IPS DF 4.7 (cell line): ENCODE results near the gene IFT25.
"Not testable (repeated sequence)": the region's sequence is repeated elsewhere in the genome, so short reads cannot be mapped to it uniquely, and the experiment has no call there.

ENCODE experiments used
- DNase-seq: peaks from one replicate; pipeline ENCODE4 v3.0.0-alpha.2; 2013; ENCODE audit warnings: low spot score; ENCODE audit errors: extremely low read depth

Gene IFT25

GRCh38 chr1:53889304-53890298 is 55.9 kb downstream of the IFT25 start, which contains the start of gene YIPF1:
Gene YIPF1 (minus strand): TSS chr1:53889797. CDS start chr1:53888937, 860 bp downstream.
- DNase-seq: peak; percentile 49

- DNase-seq: no peak
These were observed 56.8 kb downstream of the IFT25 start for GRCh38 chr1:53888681-53889080.

- DNase-seq: not testable (repeated sequence)
These were observed 61.9 kb downstream of the IFT25 start for GRCh38 chr1:53883600-53883999.

GRCh38 chr1:53881853-53882252 is 63.6 kb downstream of the IFT25 start:
- not testable (repeated sequence) for DNase-seq

- DNase-seq: no peak
These were observed 66.9 kb downstream of the IFT25 start for GRCh38 chr1:53878492-53879105.

GRCh38 chr1:53875150-53875549 is 70.3 kb downstream of the IFT25 start:
- DNase-seq: not testable (repeated sequence)

GRCh38 chr1:53871773-53872484 is 73.6 kb downstream of the IFT25 start:
- no peak for DNase-seq
